ENCODE results near the gene ECHS1.

DNA sequence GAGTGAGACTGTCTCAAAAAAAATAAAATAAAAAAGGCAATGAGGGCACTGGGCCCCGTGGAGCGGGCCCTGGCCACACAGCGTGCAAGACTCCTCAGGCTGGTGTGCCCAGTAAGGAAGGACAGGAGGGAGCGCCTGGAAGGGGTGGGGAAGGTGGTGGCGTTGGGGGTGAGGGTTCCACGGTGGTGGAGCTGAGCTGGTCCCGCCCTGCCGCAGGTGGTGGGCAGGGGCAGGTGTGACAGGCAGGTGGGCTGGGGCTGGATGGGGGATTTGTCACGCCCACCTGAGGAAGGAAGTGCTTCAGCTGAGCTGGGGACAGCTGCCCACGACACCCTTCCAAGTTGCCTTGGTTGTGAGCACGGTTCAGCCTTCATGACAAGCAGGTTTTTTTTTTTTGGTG is 26.7 kb downstream of the ECHS1 start:
- TF ChIP-seq EZH2phosphoT487 (IDR thresholded peaks at IDR 0.05) (no peak), EZH2 (IDR thresholded peaks at IDR 0.05) (no peak)
- TF ChIP-seq, protein P1, sequence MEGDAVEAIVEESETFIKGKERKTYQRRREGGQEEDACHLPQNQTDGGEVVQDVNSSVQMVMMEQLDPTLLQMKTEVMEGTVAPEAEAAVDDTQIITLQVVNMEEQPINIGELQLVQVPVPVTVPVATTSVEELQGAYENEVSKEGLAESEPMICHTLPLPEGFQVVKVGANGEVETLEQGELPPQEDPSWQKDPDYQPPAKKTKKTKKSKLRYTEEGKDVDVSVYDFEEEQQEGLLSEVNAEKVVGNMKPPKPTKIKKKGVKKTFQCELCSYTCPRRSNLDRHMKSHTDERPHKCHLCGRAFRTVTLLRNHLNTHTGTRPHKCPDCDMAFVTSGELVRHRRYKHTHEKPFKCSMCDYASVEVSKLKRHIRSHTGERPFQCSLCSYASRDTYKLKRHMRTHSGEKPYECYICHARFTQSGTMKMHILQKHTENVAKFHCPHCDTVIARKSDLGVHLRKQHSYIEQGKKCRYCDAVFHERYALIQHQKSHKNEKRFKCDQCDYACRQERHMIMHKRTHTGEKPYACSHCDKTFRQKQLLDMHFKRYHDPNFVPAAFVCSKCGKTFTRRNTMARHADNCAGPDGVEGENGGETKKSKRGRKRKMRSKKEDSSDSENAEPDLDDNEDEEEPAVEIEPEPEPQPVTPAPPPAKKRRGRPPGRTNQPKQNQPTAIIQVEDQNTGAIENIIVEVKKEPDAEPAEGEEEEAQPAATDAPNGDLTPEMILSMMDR (IDR thresholded peaks at IDR 0.05): no peak
